Fibroblast of mammary gland (primary cell): ENCODE data around the gene TMLHE.
"Not testable (repeated sequence)": the region's sequence is repeated elsewhere in the genome, so short reads cannot be mapped to it uniquely, and the experiment has no call there.

Experiments
- DNase-seq: peaks from one replicate; pipeline ENCODE4 v3.0.0-alpha.2; 2010; ENCODE audit warnings: low read depth
- H3K4me3 ChIP-seq: 2 replicates; pipeline ENCODE4 v1.5.1; 2011; ENCODE audit warnings: low read depth, mild to moderate bottlenecking, low read length, moderate library complexity; ENCODE audit not compliant: control insufficient read depth
- TF ChIP-seq, protein P1 (sequence below): conservative IDR thresholded peaks from 2 replicates; pipeline ENCODE4 v1.5.1; 2011; ENCODE audit warnings: low read depth, low read length, inconsistent platforms; ENCODE audit not compliant: control insufficient read depth, insufficient read depth

Gene TMLHE

DNA sequence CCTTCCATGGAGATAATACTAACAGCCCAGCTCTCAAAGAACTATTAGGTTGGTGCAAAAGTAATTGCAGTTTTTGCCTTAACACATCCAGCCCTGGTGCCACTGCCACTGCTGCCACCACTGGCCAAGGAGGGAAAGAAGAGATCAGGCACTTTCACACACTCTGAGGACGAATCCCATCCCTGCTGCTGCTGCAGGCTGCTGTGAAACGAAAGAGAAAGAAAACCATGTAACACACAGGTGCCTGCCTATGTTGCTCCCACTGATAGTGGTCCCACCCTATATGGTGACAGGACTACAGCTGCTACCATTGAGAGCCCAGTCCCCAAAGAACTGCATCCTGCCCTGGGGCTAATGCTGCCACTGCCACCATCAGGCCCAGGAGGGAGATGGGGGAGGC lies 35.1 kb downstream of the TMLHE start:
- DNase-seq, result no peak
- TF ChIP-seq, protein P1, sequence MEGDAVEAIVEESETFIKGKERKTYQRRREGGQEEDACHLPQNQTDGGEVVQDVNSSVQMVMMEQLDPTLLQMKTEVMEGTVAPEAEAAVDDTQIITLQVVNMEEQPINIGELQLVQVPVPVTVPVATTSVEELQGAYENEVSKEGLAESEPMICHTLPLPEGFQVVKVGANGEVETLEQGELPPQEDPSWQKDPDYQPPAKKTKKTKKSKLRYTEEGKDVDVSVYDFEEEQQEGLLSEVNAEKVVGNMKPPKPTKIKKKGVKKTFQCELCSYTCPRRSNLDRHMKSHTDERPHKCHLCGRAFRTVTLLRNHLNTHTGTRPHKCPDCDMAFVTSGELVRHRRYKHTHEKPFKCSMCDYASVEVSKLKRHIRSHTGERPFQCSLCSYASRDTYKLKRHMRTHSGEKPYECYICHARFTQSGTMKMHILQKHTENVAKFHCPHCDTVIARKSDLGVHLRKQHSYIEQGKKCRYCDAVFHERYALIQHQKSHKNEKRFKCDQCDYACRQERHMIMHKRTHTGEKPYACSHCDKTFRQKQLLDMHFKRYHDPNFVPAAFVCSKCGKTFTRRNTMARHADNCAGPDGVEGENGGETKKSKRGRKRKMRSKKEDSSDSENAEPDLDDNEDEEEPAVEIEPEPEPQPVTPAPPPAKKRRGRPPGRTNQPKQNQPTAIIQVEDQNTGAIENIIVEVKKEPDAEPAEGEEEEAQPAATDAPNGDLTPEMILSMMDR, result no peak

DNA sequence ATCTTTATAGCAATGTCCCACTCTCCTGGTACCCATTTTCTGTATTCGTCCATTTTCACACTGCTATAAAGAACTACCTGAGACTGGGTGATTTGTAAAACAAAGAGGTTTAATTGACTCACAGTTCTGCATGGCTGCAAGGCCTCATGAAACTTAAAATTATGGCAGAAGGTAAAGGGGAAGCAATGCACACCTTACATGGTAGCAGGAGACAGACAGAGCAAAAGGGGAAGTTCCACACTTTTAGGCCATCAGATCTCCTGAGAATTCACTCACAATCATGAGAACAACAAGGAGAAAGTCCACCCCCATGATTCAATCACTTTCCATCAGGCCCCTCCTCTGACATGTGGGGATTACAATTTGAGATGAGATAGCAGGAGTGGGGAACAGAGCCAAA lies 49.7 kb downstream of the TMLHE start:
- no peak overlapping the region for H3K4me3 ChIP-seq
- TF ChIP-seq, protein P1, result no peak
- DNase-seq, result no peak

More for the DNA sequence above, 35.1 kb downstream of the TMLHE start:
- H3K4me3 ChIP-seq, result no peak overlapping the region

DNA sequence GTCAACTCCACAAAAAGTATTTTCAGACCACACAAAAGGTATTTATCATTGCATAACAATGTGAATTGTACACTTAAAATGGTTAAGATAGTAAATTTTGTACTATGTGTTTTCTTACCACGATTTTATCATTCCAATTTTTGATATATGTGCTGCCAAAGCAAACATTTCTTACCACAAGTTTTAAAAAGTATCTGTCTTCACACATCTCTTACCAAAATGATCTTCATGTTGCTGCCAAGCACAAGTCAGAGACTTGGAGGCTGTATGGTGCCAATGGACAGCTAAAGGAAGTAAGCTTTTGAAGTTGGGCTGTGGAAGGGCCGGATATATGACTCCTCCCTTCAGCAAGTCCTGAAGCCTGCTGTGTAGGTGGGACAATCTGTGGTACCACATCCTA lies 67.9 kb downstream of the TMLHE start:
- TF ChIP-seq, protein P1, result no peak
- peak; percentile 1 for DNase-seq
- H3K4me3 ChIP-seq, result no peak overlapping the region

DNA sequence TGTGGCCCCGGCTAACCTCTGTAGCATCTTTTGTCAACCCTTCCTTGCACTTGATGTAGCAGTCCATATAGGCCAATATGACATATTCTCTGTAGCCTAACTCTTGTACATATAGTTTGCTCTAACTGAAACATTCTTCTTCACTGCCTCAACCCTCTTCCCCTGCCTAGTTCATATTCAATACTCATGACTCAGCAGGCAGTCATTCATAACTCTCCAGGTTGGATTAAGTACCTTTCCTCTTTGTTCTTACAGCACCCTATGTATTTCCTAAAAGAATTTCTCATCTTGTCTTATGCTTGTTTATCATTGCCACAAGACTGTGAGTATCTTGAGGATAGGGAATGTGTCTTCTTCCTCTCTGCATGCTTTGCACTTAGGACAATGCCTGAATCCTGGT lies 76.9 kb downstream of the TMLHE start:
- no peak for DNase-seq
- H3K4me3 ChIP-seq, result no peak overlapping the region
- TF ChIP-seq, protein P1, result no peak

DNA sequence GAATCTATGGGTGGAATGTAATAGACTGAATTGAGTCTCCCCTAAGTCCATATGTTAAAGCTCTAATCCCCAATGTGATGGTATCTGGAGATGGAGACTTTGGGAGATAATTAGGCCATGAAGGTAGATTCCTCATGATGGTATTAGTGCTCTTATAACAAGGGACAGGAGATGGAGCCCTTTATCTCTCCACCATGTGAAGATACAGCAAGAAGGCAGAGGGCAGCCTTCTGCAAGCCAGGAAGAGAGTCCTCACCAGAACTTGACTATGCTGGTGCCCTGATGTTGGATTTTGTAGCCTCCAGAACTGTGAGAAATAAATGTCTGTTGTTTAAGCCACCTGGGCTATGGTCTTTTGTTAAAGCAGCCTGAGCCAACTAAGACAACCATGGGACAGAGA lies 78.0 kb downstream of the TMLHE start:
- no peak for DNase-seq
- no peak overlapping the region for H3K4me3 ChIP-seq
- TF ChIP-seq, protein P1, result no peak

DNA sequence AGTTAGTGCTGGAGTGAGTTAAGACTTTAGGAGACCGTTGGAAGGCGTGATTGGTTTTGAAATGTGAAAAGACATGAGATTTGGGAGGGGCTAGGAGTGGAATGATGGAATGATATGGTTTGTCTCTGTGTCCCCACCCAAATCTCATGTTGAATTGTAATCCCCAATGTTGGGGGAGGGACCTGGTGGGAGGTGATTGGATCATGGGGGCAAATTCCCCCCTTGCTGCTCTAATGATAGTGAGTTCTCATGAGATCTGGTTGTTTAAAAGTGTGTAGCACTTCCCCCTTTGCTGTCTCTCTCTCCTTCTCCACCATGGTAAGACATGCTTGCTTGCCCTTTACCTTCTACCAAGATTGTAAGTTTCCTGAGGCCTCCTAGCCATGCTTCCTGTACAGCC lies 85.7 kb downstream of the TMLHE start:
- DNase-seq, H3K4me3 ChIP-seq: not testable (repeated sequence)

DNA sequence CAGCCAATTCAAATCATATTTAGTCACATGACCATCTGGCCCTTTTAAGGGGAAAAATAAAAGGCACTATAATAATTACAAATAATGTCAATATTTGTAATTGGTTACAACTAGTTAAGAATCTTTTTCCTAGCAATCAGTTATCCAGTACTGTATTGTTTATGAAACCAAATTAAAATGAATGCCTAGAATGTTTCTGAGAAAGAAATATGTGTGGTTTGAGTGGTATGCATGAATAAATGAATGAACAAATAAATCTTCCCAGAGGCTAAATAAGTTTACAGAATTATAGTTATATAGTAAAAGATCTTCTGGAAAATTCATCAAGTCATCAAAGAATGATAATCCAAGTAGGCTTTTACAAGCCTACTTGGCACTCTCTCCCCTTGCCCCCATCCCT lies 98.5 kb downstream of the TMLHE start:
- no peak for DNase-seq
- no peak overlapping the region for H3K4me3 ChIP-seq
- TF ChIP-seq, protein P1, result no peak
